Measurements from ENCODE around the gene LRP8. TPM values are rescaled to one million over a fixed set of nuclear protein-coding genes. Genes with fewer than 3 reads are reported as not detected.

Gene LRP8
- total and polyA plus RNA-seq, 2 of the 13 experiments (the other 11 are each of a cell fraction or from before 2014, with no cell fraction given), result 17.3 to 17.4 TPM

DNA sequence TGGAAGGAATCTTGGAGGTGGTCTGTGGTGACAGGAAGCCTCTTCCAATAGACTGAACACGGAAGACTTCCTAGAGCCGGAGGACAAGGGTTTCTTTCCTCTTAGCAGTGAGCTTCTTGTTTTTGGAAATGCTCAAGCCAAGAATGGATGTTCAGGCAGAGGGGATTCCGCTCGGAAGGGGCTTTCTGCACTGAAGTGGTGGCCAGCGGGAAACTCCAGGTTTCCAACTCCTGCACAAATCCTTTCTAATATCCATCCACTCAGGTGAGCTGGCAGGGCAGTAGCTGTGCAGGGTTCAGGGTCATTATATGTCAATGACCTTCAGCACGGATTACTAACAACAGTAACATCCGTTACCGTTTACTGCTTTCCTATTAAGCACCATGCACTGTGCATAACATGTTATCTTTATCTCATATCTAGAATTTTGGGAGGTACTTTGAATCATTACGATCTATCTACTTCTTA lies 131.8 kb downstream of the LRP8 start (continued):
- TF ChIP-seq PHF20 (CRISPR knock-in tag; IDR thresholded peaks at IDR 0.05), result no peak
- TF ChIP-seq, protein P1, sequence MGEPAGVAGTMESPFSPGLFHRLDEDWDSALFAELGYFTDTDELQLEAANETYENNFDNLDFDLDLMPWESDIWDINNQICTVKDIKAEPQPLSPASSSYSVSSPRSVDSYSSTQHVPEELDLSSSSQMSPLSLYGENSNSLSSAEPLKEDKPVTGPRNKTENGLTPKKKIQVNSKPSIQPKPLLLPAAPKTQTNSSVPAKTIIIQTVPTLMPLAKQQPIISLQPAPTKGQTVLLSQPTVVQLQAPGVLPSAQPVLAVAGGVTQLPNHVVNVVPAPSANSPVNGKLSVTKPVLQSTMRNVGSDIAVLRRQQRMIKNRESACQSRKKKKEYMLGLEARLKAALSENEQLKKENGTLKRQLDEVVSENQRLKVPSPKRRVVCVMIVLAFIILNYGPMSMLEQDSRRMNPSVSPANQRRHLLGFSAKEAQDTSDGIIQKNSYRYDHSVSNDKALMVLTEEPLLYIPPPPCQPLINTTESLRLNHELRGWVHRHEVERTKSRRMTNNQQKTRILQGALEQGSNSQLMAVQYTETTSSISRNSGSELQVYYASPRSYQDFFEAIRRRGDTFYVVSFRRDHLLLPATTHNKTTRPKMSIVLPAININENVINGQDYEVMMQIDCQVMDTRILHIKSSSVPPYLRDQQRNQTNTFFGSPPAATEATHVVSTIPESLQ (CRISPR knock-in tag; conservative IDR thresholded peaks at IDR 0.05), result no peak
- TF ChIP-seq NFE2L1 (CRISPR knock-in tag; IDR thresholded peaks at IDR 0.05; ENCODE audit: borderline replicate concordance), result no peak
- no peak for TF ChIP-seq ZBTB43 (CRISPR knock-in tag; conservative IDR thresholded peaks at IDR 0.05)
- no peak for TF ChIP-seq HES4 (CRISPR knock-in tag; IDR thresholded peaks at IDR 0.05; ENCODE audit: borderline replicate concordance)
- no peak for TF ChIP-seq ZNF616 (CRISPR knock-in tag; IDR thresholded peaks at IDR 0.05; ENCODE audit: low read depth)
- TF ChIP-seq ERF (CRISPR knock-in tag; IDR thresholded peaks at IDR 0.05), result no peak
- TF ChIP-seq, protein P2, sequence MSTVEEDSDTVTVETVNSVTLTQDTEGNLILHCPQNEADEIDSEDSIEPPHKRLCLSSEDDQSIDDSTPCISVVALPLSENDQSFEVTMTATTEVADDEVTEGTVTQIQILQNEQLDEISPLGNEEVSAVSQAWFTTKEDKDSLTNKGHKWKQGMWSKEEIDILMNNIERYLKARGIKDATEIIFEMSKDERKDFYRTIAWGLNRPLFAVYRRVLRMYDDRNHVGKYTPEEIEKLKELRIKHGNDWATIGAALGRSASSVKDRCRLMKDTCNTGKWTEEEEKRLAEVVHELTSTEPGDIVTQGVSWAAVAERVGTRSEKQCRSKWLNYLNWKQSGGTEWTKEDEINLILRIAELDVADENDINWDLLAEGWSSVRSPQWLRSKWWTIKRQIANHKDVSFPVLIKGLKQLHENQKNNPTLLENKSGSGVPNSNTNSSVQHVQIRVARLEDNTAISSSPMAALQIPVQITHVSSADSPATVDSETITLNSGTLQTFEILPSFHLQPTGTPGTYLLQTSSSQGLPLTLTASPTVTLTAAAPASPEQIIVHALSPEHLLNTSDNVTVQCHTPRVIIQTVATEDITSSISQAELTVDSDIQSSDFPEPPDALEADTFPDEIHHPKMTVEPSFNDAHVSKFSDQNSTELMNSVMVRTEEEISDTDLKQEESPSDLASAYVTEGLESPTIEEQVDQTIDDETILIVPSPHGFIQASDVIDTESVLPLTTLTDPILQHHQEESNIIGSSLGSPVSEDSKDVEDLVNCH (CRISPR knock-in tag; IDR thresholded peaks at IDR 0.05), result no peak
- peak; percentile 45 for TF ChIP-seq ZEB1 (IDR thresholded peaks at IDR 0.05; ENCODE audit: insufficient replicate concordance, low read depth)
- TF ChIP-seq ZNF839 (CRISPR knock-in tag; IDR thresholded peaks at IDR 0.05; ENCODE audit: borderline replicate concordance), result no peak
- TF ChIP-seq, protein P3, sequence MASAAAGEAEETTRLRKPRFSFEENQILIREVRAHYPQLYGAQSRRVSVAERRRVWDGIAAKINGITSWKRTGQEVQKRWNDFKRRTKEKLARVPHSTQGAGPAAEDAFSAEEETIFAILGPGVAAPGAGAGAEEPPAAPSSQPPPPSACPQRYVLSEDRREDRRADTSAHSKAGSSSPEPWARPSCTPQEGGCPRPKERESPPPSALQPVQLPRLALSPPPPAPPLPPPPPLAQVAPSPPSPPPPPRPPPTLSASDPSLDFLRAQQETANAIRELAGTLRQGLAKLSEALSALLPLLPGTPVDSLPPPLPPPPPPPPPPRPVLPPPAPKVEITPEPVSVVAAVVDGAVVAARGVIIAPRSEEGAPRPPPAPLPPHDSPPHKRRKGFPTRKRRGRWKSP (CRISPR knock-in tag; IDR thresholded peaks at IDR 0.05), result no peak
- TF ChIP-seq NFE2 (CRISPR knock-in tag; IDR thresholded peaks at IDR 0.05), result no peak
- TF ChIP-seq GATAD2A (CRISPR knock-in tag; IDR thresholded peaks at IDR 0.05), result peak; percentile 77
- no peak for TF ChIP-seq RBM39 (IDR thresholded peaks at IDR 0.05; ENCODE audit: low read depth, low read length, poor library complexity, severe bottlenecking)
- no peak for TF ChIP-seq ZNF557 (CRISPR knock-in tag; IDR thresholded peaks at IDR 0.05)
- TF ChIP-seq RARA (CRISPR knock-in tag; IDR thresholded peaks at IDR 0.05), result peak; percentile 80
- no peak for TF ChIP-seq ATF3 (CRISPR knock-in tag; IDR thresholded peaks at IDR 0.05)
- TF ChIP-seq HMGA1 (CRISPR knock-in tag; conservative IDR thresholded peaks at IDR 0.05), result no peak
- TF ChIP-seq, protein P4, sequence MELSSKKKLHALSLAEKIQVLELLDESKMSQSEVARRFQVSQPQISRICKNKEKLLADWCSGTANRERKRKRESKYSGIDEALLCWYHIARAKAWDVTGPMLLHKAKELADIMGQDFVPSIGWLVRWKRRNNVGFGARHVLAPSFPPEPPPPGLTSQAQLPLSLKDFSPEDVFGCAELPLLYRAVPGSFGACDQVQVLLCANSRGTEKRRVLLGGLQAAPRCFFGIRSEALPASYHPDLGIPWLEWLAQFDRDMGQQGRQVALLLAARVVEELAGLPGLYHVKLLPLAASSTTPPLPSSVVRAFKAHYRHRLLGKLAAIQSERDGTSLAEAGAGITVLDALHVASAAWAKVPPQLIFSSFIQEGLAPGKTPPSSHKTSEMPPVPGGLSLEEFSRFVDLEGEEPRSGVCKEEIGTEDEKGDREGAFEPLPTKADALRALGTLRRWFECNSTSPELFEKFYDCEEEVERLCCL (CRISPR knock-in tag; IDR thresholded peaks at IDR 0.05; ENCODE audit: borderline replicate concordance), result no peak
- TF ChIP-seq ZFYVE20 (CRISPR knock-in tag; IDR thresholded peaks at IDR 0.05; ENCODE audit: borderline replicate concordance, low read depth), result no peak
- TF ChIP-seq, protein P5, sequence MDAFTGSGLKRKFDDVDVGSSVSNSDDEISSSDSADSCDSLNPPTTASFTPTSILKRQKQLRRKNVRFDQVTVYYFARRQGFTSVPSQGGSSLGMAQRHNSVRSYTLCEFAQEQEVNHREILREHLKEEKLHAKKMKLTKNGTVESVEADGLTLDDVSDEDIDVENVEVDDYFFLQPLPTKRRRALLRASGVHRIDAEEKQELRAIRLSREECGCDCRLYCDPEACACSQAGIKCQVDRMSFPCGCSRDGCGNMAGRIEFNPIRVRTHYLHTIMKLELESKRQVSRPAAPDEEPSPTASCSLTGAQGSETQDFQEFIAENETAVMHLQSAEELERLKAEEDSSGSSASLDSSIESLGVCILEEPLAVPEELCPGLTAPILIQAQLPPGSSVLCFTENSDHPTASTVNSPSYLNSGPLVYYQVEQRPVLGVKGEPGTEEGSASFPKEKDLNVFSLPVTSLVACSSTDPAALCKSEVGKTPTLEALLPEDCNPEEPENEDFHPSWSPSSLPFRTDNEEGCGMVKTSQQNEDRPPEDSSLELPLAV (CRISPR knock-in tag; conservative IDR thresholded peaks at IDR 0.05; ENCODE audit: low read depth), result no peak
